ENCODE measurements around the gene SLC44A5.

DNA sequence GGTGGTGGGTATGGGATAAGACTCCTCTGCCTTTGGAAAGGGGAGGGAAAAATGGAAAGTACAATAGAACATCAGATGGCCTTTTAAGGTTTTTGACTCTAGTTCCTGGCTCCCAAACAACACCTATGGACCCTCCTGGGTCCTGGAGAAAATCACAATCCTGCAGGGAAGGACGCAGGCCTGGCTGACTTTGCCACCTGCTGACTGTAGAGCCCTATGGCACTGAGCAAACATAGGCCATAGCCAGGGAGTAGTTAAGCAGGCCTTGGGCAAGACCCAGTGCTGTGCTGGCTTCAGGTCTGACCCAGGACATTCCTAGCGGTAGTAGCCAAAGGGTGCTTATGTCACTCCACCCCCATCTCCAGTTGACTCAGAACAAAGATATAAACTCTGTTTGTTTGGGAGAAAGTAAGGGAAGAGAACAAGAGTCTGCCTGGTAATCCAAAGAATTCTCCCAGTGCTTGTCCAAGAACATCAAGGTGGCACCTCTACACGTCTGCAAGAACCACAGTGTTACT lies 149.0 kb downstream of the SLC44A5 start:
- TF ChIP-seq POLR2A (IDR thresholded peaks at IDR 0.05) (no peak), EP300 (IDR thresholded peaks at IDR 0.05) (no peak), POLR2AphosphoS5 (IDR thresholded peaks at IDR 0.05) (no peak)
- TF ChIP-seq, protein P1, sequence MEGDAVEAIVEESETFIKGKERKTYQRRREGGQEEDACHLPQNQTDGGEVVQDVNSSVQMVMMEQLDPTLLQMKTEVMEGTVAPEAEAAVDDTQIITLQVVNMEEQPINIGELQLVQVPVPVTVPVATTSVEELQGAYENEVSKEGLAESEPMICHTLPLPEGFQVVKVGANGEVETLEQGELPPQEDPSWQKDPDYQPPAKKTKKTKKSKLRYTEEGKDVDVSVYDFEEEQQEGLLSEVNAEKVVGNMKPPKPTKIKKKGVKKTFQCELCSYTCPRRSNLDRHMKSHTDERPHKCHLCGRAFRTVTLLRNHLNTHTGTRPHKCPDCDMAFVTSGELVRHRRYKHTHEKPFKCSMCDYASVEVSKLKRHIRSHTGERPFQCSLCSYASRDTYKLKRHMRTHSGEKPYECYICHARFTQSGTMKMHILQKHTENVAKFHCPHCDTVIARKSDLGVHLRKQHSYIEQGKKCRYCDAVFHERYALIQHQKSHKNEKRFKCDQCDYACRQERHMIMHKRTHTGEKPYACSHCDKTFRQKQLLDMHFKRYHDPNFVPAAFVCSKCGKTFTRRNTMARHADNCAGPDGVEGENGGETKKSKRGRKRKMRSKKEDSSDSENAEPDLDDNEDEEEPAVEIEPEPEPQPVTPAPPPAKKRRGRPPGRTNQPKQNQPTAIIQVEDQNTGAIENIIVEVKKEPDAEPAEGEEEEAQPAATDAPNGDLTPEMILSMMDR (IDR thresholded peaks at IDR 0.05): no peak
